ENCODE data around the gene BBC3. TPM values are rescaled to one million over a fixed set of nuclear protein-coding genes. Genes with fewer than 3 reads are reported as not detected.
A peak's percentile ranks its signal among the peaks of the same experiment; 100 is the strongest.

The BBC3 gene
- total RNA-seq, 2 donors from 2014 or later, result 4.8 to 9.7 TPM

GRCh38 chr19:47210689-47211316 is 20.2 kb downstream of the BBC3 start:
- Mint-ChIP-seq H3K27ac (peak overlapping the region; percentile 88 to 96), H3K4me3 (peak overlapping the region; percentile 28), H3K4me1 (ENCODE audit: low read depth in 2 of 2) (peaks cover 8% of the 10 kb centered on the region in 2 donors), H3K9me3 (no peaks in the 10 kb centered on the region), H3K27me3 (no peaks in the 10 kb centered on the region), H3K36me3 (peaks cover 20% of the 10 kb centered on the region)
- DNase-seq (ENCODE audit: low spot score), result peak; percentile 78
- peak; percentile 81 to 82 for ATAC-seq

DNA sequence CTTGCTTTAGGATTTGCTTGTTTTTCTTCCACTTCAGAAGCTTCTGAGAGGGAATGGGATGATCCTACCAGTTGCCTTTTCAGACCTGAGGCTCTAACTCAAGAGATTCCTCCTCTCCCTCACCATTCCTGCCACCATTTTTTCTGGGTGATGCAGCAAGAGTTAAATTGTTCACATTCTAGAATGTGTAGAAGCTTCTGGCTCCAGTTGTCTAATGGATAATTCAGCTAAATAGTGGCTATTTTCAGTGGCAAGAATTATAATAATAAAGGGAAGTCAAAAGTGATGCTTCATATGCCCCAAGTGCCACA is 20.9 kb downstream of the BBC3 start:
- no peaks in the 10 kb centered on the region for H3K27me3 Mint-ChIP-seq
- ATAC-seq (no peak), DNase-seq (ENCODE audit: low spot score) (no peak)
- no peaks in the 10 kb centered on the region for H3K9me3 Mint-ChIP-seq
- no peak overlapping the region for H3K4me3 Mint-ChIP-seq
- peaks cover 24% of the 10 kb centered on the region for H3K36me3 Mint-ChIP-seq
- peak overlapping the region; percentile 88 to 96 for H3K27ac Mint-ChIP-seq
- peaks cover 6 to 8% of the 10 kb centered on the region in 2 donors for H3K4me1 Mint-ChIP-seq (ENCODE audit: low read depth in 2 of 2)

DNA sequence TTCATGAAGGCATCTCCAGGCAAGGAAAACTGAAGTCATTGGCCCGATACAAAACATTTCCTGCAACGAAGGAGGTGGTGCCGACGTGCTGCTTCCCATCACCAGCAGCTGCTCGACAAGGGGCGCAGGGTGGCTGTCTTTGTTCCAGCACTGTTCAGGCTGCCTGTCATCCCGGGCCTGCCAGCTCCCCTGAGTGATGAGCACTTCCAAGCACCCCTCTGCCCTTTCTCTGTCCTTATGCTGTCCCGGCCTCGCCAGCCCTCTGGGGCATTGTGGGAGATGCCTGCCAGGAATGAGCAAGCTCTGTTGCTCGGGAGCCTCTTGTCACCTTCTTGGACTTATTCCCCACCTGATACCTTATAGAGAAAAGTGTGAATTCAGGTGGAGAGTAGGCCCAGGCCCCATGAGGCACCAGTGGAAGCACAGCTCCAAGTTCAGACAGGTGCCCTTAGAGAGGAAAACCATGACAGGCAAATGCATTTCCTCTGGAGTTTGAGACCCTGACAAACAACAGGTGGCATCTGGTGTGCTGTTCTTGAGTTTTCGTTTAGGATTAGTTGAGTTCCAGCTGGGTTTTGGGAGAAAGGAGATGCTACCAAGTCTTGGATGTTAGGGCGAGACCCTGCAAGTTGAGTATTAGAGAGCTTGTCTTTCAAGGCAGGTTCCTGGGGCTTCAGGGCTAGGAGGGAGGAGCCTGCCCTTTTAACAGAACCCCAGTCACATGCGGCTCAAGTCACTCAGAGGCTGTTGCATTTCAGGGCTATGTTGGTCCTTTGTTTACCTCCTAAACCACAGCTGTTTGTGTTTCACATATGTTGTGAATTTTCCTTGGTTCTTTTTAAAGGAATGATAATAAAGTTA is 21.4 kb downstream of the BBC3 start:
- Mint-ChIP-seq H3K27ac (no peak overlapping the region), H3K36me3 (peaks cover 30% of the 10 kb centered on the region), H3K4me1 (ENCODE audit: low read depth in 2 of 2) (peaks cover 6 to 8% of the 10 kb centered on the region in 2 donors), H3K27me3 (no peaks in the 10 kb centered on the region), H3K9me3 (no peaks in the 10 kb centered on the region), H3K4me3 (no peak overlapping the region)
- ATAC-seq (no peak), DNase-seq (ENCODE audit: low spot score) (peak; percentile 44)

- Mint-ChIP-seq H3K4me3 (no peak overlapping the region), H3K27me3 (no peaks in the 10 kb centered on the region), H3K4me1 (ENCODE audit: low read depth in 2 of 2) (peaks cover 0 to 6% of the 10 kb centered on the region in 2 donors), H3K27ac (no peak overlapping the region), H3K36me3 (peaks cover 21% of the 10 kb centered on the region), H3K9me3 (no peaks in the 10 kb centered on the region)
- DNase-seq (ENCODE audit: low spot score), result no peak
- no peak for ATAC-seq
Measured at GRCh38 chr19:47203254-47203653, 27.7 kb downstream of the BBC3 start.

- ATAC-seq, result no peak
- H3K27me3 Mint-ChIP-seq, result no peaks in the 10 kb centered on the region
- H3K36me3 Mint-ChIP-seq, result peaks cover 15% of the 10 kb centered on the region
- H3K27ac Mint-ChIP-seq, result no peak overlapping the region
- peaks cover 0 to 6% of the 10 kb centered on the region in 2 donors for H3K4me1 Mint-ChIP-seq (ENCODE audit: low read depth in 2 of 2)
- DNase-seq (ENCODE audit: low spot score), result no peak
- H3K9me3 Mint-ChIP-seq, result no peaks in the 10 kb centered on the region
- H3K4me3 Mint-ChIP-seq, result no peak overlapping the region
Measured at GRCh38 chr19:47200530-47200929, 30.5 kb downstream of the BBC3 start.

DNA sequence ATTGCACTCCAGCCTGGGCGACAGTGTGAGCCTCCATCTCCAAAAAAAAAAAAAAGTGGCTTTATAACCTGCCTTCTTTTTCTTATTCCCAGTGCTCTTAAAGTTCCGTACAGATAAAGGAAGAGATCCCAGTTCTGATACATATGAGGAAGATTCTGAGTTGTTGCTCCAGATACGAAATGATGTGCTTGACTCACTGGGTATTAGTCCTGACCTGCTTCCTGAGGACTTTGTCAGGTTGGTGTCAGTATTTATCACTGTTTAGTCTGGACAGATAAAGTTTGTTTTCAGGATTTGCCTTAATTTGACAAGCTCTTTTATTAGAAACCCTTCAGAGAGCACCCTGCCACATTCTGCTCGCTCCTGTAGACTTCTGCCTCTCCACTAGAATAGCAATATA is 33.9 kb downstream of the BBC3 start:
- Mint-ChIP-seq H3K4me3 (no peak overlapping the region), H3K4me1 (ENCODE audit: low read depth in 2 of 2) (no peaks in the 10 kb centered on the region), H3K27me3 (no peaks in the 10 kb centered on the region), H3K9me3 (no peaks in the 10 kb centered on the region), H3K36me3 (no peaks in the 10 kb centered on the region), H3K27ac (no peak overlapping the region)
- ATAC-seq, result no peak
- DNase-seq (ENCODE audit: low spot score), result no peak

GRCh38 chr19:47195434-47195833 is 35.6 kb downstream of the BBC3 start:
- DNase-seq (ENCODE audit: low spot score) (no peak), ATAC-seq (no peak)
- no peaks in the 10 kb centered on the region for H3K27me3 Mint-ChIP-seq
- no peaks in the 10 kb centered on the region for H3K36me3 Mint-ChIP-seq
- no peak overlapping the region for H3K27ac Mint-ChIP-seq
- peaks cover 0 to under 1% of the 10 kb centered on the region in 2 donors for H3K4me1 Mint-ChIP-seq (ENCODE audit: low read depth in 2 of 2)
- no peaks in the 10 kb centered on the region for H3K9me3 Mint-ChIP-seq
- no peak overlapping the region for H3K4me3 Mint-ChIP-seq

DNA sequence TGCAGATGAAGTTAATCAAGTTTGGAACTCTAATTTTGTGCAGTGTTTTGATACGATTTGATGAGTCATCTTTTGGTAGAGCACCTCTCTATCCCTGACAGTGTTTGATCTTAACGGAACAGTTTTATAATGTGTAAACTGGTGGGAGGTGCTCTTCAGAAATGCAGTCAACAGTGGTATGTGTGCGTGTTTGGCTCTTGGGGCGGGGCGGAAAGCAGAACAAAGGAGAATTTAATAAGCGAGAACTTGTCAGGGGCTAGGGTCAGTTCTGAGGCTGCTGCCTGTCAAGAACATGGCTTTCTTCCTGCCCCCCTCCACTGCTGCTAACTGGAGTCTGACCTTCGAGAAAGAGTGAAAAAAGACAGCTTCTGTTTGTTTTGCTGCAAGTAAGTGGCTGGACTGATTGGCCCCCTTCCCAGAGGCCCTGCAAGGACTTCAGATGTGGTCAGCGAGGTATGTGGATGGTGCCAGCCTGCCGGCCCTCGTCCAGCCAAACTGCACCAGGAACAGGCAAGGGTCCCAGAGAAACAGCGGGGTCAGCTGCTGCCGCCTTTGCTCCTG is 40.8 kb downstream of the BBC3 start:
- Mint-ChIP-seq H3K27me3 (no peaks in the 10 kb centered on the region), H3K9me3 (no peaks in the 10 kb centered on the region), H3K4me3 (no peak overlapping the region), H3K4me1 (ENCODE audit: low read depth in 2 of 2) (peaks cover 15 to 19% of the 10 kb centered on the region in 2 donors), H3K36me3 (peaks cover 5% of the 10 kb centered on the region), H3K27ac (peak overlapping the region; percentile 20 to 38)
- ATAC-seq (no peak), DNase-seq (ENCODE audit: low spot score) (no peak)

- ATAC-seq, result no peak
- Mint-ChIP-seq H3K36me3 (peaks cover 5% of the 10 kb centered on the region), H3K27ac (peak overlapping the region in 1 of 2 donors; percentile 80), H3K4me3 (no peak overlapping the region), H3K27me3 (no peaks in the 10 kb centered on the region), H3K4me1 (ENCODE audit: low read depth in 2 of 2) (peaks cover 15 to 24% of the 10 kb centered on the region in 2 donors), H3K9me3 (no peaks in the 10 kb centered on the region)
- DNase-seq (ENCODE audit: low spot score), result no peak
Measured at GRCh38 chr19:47188507-47189033, 42.4 kb downstream of the BBC3 start.

- DNase-seq (ENCODE audit: low spot score) (no peak), ATAC-seq (no peak)
- no peaks in the 10 kb centered on the region for H3K27me3 Mint-ChIP-seq
- H3K9me3 Mint-ChIP-seq, result no peaks in the 10 kb centered on the region
- H3K36me3 Mint-ChIP-seq, result peaks cover 5% of the 10 kb centered on the region
- H3K4me1 Mint-ChIP-seq (ENCODE audit: low read depth in 2 of 2), result peaks cover 15 to 24% of the 10 kb centered on the region in 2 donors
- H3K4me3 Mint-ChIP-seq, result no peak overlapping the region
- peak overlapping the region in 1 of 2 donors; percentile 80 for H3K27ac Mint-ChIP-seq
Measured at GRCh38 chr19:47187797-47188196, 43.2 kb downstream of the BBC3 start.

DNA sequence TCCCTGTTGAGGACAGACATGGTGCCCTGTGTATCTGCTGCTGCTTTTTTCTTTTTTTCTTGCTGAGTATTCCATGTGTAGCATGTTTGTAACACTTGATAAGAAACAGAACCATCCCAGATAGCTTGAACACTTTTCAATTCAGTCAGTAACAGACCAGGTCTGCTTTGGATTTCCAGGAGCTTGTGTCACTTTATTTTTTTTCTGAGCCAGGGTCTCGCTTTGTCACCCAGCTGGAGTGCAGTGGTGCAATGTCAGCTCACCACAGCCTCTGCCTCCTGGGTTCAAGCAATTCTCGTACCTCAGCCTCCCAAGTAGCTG is 43.7 kb downstream of the BBC3 start:
- H3K27ac Mint-ChIP-seq, result peak overlapping the region; percentile 70 to 80
- H3K9me3 Mint-ChIP-seq, result no peaks in the 10 kb centered on the region

DNA sequence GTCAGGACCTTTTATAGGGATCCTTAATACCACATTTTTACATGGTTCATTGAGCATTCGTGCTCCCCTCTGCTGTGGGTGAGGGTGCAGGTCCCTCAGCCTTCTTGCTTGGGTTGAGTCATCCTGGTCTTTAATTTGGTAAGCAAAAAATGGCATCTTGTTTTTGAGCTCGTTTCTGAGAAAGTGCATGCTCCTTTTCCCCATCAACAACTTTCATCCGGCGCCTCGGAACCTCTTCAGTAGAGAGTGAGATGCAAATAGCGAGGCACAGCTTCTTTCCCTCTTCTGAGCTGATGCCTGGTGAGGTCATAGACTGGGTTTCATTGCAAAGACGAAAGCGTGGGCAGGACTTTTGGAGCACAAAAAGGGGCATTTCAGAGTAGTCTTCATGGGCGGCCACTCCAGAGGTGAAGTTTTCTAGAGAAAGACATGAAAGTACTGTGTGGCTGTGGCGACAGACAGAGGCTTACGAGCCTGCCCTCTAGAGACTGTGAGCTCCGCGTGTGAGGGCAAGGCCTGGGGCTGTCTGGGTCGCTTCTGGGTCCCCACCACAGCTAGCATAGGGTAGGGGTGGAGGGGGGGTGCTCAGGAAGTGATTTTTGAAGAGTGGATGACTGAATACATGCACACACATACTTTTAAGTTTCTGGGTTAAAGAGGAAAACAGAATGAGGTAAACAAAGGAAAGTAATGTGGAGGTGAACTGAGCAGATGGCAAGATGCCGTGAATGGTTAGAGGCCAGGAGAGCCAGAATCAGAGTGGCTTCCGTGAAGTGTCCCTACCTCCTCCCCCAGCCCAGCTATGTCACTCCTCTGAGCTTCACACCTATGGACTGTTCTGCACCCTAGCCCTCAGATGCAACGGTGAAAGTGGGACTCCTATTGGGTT is 44.3 kb downstream of the BBC3 start:
- ATAC-seq (peak; percentile 69 to 88), DNase-seq (ENCODE audit: low spot score) (no peak)
- Mint-ChIP-seq H3K9me3 (no peaks in the 10 kb centered on the region), H3K27me3 (no peaks in the 10 kb centered on the region), H3K4me3 (peak overlapping the region; percentile 48), H3K36me3 (peaks cover 13% of the 10 kb centered on the region), H3K4me1 (ENCODE audit: low read depth in 2 of 2) (peaks cover 22 to 30% of the 10 kb centered on the region in 2 donors), H3K27ac (peak overlapping the region; percentile 70 to 80)

More for the DNA sequence above, 43.7 kb downstream of the BBC3 start:
- Mint-ChIP-seq H3K4me1 (ENCODE audit: low read depth in 2 of 2) (peaks cover 18 to 27% of the 10 kb centered on the region in 2 donors), H3K4me3 (peak overlapping the region; percentile 48), H3K27me3 (no peaks in the 10 kb centered on the region), H3K36me3 (peaks cover 8% of the 10 kb centered on the region)
- DNase-seq (ENCODE audit: low spot score) (no peak), ATAC-seq (no peak)

DNA sequence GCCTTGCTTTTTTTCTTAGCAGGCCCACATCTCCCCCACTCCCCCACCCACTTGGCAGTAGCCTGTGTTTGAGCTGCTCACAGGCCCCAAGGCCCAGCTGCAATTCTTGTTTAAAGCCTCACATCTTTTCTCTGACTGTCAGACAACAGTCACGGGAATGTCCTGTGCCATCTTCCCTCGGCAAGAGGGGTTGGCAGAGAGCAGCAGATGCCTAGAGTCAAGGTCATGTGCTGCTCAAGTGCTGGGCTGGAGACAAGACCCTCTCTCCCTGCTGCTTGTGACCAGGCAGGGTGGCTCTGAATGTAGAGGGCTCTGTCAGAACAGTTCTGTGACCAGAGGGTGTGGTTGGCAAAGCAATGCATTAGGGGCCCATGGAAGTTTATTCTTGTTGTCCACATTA is 47.4 kb downstream of the BBC3 start:
- Mint-ChIP-seq H3K9me3 (no peaks in the 10 kb centered on the region), H3K36me3 (peaks cover 17% of the 10 kb centered on the region), H3K4me1 (ENCODE audit: low read depth in 2 of 2) (peaks cover 18 to 23% of the 10 kb centered on the region in 2 donors), H3K4me3 (no peak overlapping the region), H3K27me3 (no peaks in the 10 kb centered on the region), H3K27ac (peak overlapping the region in 1 of 2 donors; percentile 38)
- DNase-seq (ENCODE audit: low spot score), result no peak
- ATAC-seq, result no peak
